Measurements from ENCODE around the gene ARL8A.

DNA sequence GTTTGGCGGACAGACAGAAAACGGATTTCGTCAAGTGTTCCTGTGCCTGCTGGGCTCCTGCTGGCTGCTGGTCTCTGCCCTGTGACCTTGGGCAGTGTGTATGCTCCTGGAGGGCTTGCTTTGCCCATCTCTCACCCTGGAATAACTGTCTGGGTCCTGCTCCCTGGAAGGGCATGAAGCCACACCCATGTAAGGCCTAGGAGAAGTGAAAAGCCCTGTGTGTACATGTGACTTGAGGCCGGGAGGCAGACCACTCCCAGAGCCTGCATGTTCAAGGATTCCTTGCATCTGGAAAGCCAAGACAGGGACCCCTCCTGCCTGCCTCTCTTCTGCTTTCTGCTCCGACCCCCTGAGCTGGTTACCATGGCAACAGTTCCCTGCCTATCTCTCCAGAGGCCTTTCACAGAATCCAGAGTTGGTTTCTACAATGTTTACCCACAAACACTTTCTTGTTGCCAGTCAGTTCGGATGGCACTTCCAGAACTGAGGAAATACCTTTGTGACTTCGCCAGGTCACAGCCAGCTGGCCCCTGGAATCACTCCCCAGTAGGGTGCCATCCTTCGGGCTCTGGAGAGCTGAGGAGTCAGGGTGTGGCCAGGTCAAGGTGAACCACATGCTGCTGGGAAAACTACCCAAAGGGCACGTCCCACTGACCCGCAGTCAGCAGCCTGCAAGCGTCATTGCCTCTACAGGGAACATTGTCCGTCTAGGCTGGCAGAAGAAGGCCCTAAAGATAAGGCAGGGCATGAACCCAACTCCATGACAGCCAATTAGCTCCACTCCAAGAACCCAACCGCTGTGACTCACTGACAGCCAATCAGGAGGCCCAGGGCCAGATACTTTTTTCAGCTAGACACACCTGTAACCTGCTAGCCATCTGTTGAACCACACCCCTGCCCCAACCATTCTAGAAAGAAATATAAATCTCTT lies 36.5 kb downstream of the ARL8A start:
- TF ChIP-seq CTCF (IDR thresholded peaks at IDR 0.05; ENCODE audit: poor library complexity) (no peak), EZH2 (IDR thresholded peaks at IDR 0.05; ENCODE audit: borderline replicate concordance) (no peak)

Data from hepatocyte (in vitro differentiated cells).